ENCODE measurements around the gene APBB2.

The APBB2 gene

GRCh38 chr4:41125558-41126311 is 88.6 kb downstream of the APBB2 start:
- H3K4me3 ChIP-seq (ENCODE audit: low read depth, low read length), result no peak overlapping the region
- DNase-seq (ENCODE audit: low read depth), result no peak
- TF ChIP-seq CTCF (IDR thresholded peaks at IDR 0.05; ENCODE audit: insufficient read depth, low read depth, low read length, missing control alignments), result no peak

- no peak for TF ChIP-seq CTCF (IDR thresholded peaks at IDR 0.05; ENCODE audit: insufficient read depth, low read depth, low read length, missing control alignments)
- no peak overlapping the region for H3K4me3 ChIP-seq (ENCODE audit: low read depth, low read length)
- no peak for DNase-seq (ENCODE audit: low read depth)
Observed at GRCh38 chr4:41124916-41125548, 89.3 kb downstream of the APBB2 start.

GRCh38 chr4:41122775-41123174 is 91.6 kb downstream of the APBB2 start:
- no peak for DNase-seq (ENCODE audit: low read depth)
- H3K4me3 ChIP-seq (ENCODE audit: low read depth, low read length), result no peak overlapping the region
- no peak for TF ChIP-seq CTCF (IDR thresholded peaks at IDR 0.05; ENCODE audit: insufficient read depth, low read depth, low read length, missing control alignments)

GRCh38 chr4:41122309-41122708 is 92.0 kb downstream of the APBB2 start:
- no peak overlapping the region for H3K4me3 ChIP-seq (ENCODE audit: low read depth, low read length)
- DNase-seq (ENCODE audit: low read depth), result no peak

GRCh38 chr4:41121906-41122305 is 92.4 kb downstream of the APBB2 start:
- TF ChIP-seq CTCF (IDR thresholded peaks at IDR 0.05; ENCODE audit: insufficient read depth, low read depth, low read length, missing control alignments), result no peak
- no peak overlapping the region for H3K4me3 ChIP-seq (ENCODE audit: low read depth, low read length)
- DNase-seq (ENCODE audit: low read depth), result no peak

More at GRCh38 chr4:41122309-41122708, 92.0 kb downstream of the APBB2 start:
- no peak for TF ChIP-seq CTCF (IDR thresholded peaks at IDR 0.05; ENCODE audit: insufficient read depth, low read depth, low read length, missing control alignments)

- DNase-seq (ENCODE audit: low read depth), result no peak
- no peak overlapping the region for H3K4me3 ChIP-seq (ENCODE audit: low read depth, low read length)
- no peak for TF ChIP-seq CTCF (IDR thresholded peaks at IDR 0.05; ENCODE audit: insufficient read depth, low read depth, low read length, missing control alignments)
Observed at GRCh38 chr4:41120297-41121217, 93.8 kb downstream of the APBB2 start.

Measured in GM12865 (cell line).